ENCODE measurements around the gene WDR90. TPM values are rescaled to one million over a fixed set of nuclear protein-coding genes. Genes with fewer than 3 reads are reported as not detected.
"Not testable (repeated sequence)": the region's sequence is repeated elsewhere in the genome, so short reads cannot be mapped to it uniquely, and the experiment has no call there.

WDR90 gene
- total RNA-seq, 4 donors from 2014 or later, result 2.9 to 9.8 (median 6.5) TPM

- Histone ChIP-seq H3K4me1 (peaks cover 25 to 46% of the 10 kb centered on the region in 2 donors), H3K9me3 (no peaks in the 10 kb centered on the region), H3K36me3 (peaks cover 0 to 20% of the 10 kb centered on the region in 2 donors), H3K4me3 (no peak overlapping the region), H3K27ac (no peak overlapping the region), H3K27me3 (peaks cover under 1 to 11% (median 10%) of the 10 kb centered on the region in 3 donors)
- ATAC-seq, result no peak
- DNase-seq, result no peak
- in situ Hi-C loops (cut with MboI; ENCODE audit: low sequenced_read_pairs in 4 of 4), result no loop called here
- TF ChIP-seq CTCF (IDR thresholded peaks at IDR 0.05 in 4 of 5, conservative IDR thresholded peaks at IDR 0.05 in 1 of 5) (no peak), POLR2A (IDR thresholded peaks at IDR 0.05) (no peak)
- intact Hi-C loops (cut with DNase I; ENCODE audit: low total_unique reads), result loop anchor here (10.0 kb wide), 1 partner anchor 617 kb away; the partner anchor contains the start of gene UBE2I
Observed at GRCh38 chr16:687499-687898, 38.3 kb downstream of the WDR90 start.

- Histone ChIP-seq H3K9me3 (no peaks in the 10 kb centered on the region), H3K27me3 (peaks cover 17 to 29% (median 25%) of the 10 kb centered on the region in 3 donors), H3K4me3 (peak overlapping the region; percentile 80 to 99 (median 96)), H3K4me1 (peaks cover 16 to 32% of the 10 kb centered on the region in 2 donors), H3K27ac (peak overlapping the region; percentile 84 to 96 (median 91)), H3K36me3 (peaks cover 0 to 11% of the 10 kb centered on the region in 2 donors)
- in situ Hi-C loops (cut with MboI; ENCODE audit: low sequenced_read_pairs in 4 of 4) (no loop called here), intact Hi-C loops (cut with DNase I; ENCODE audit: low total_unique reads) (loop anchor here (10.0 kb wide), 1 partner anchor 615 kb away; the partner anchor contains the start of gene UBE2I)
- DNase-seq, result no peak
- TF ChIP-seq CTCF (IDR thresholded peaks at IDR 0.05 in 4 of 5, conservative IDR thresholded peaks at IDR 0.05 in 1 of 5) (no peak), POLR2A (IDR thresholded peaks at IDR 0.05) (no peak)
- no peak for ATAC-seq
Observed at GRCh38 chr16:689175-689897, 40.2 kb downstream of the WDR90 start.

- H3K4me3 ChIP-seq; ATAC-seq; DNase-seq; H3K9me3 ChIP-seq; H3K36me3 ChIP-seq; intact Hi-C loops (cut with DNase I; ENCODE audit: low total_unique reads); in situ Hi-C loops (cut with MboI; ENCODE audit: low sequenced_read_pairs in 4 of 4); H3K27ac ChIP-seq: not testable (repeated sequence)
- Histone ChIP-seq H3K4me1 (peaks cover 13 to 23% of the 10 kb centered on the region in 2 donors), H3K27me3 (peaks cover 34 to 46% (median 40%) of the 10 kb centered on the region in 3 donors)
Observed at GRCh38 chr16:691242-691641, 42.1 kb downstream of the WDR90 start.

- intact Hi-C loops (cut with DNase I; ENCODE audit: low total_unique reads) (no loop called here), in situ Hi-C loops (cut with MboI; ENCODE audit: low sequenced_read_pairs in 4 of 4) (no loop called here)
- TF ChIP-seq POLR2A (IDR thresholded peaks at IDR 0.05) (no peak), CTCF (IDR thresholded peaks at IDR 0.05 in 4 of 5, conservative IDR thresholded peaks at IDR 0.05 in 1 of 5) (no peak)
- H3K9me3 ChIP-seq, result no peaks in the 10 kb centered on the region
- H3K4me1 ChIP-seq, result peaks cover 13 to 23% of the 10 kb centered on the region in 2 donors
- no peak for DNase-seq
- H3K36me3 ChIP-seq, result no peaks in the 10 kb centered on the region
- no peak overlapping the region for H3K4me3 ChIP-seq
- no peak for ATAC-seq
- peaks cover 46 to 55% (median 46%) of the 10 kb centered on the region in 3 donors for H3K27me3 ChIP-seq
- H3K27ac ChIP-seq, result no peak overlapping the region
Observed at GRCh38 chr16:692356-693108, 43.4 kb downstream of the WDR90 start.

- Histone ChIP-seq H3K27ac (no peak overlapping the region), H3K4me3 (no peak overlapping the region), H3K4me1 (peaks cover 13 to 19% of the 10 kb centered on the region in 2 donors), H3K27me3 (peaks cover 46 to 57% (median 49%) of the 10 kb centered on the region in 3 donors), H3K9me3 (no peaks in the 10 kb centered on the region), H3K36me3 (no peaks in the 10 kb centered on the region)
- TF ChIP-seq POLR2A (IDR thresholded peaks at IDR 0.05) (no peak), CTCF (IDR thresholded peaks at IDR 0.05 in 4 of 5, conservative IDR thresholded peaks at IDR 0.05 in 1 of 5) (no peak)
- DNase-seq (no peak), ATAC-seq (no peak)
- intact Hi-C loops (cut with DNase I; ENCODE audit: low total_unique reads), result no loop called here
- in situ Hi-C loops (cut with MboI; ENCODE audit: low sequenced_read_pairs in 4 of 4), result no loop called here
Observed at GRCh38 chr16:693364-693763, 44.2 kb downstream of the WDR90 start.
